Mucosa of rectum (tissue), 2 donors: ENCODE results near the gene RNF123.

Experiments used
- H3K27ac ChIP-seq, 2 donors: one replicate each; pipeline ENCODE4 v1.7.0; 2013; ENCODE audit warnings: inconsistent platforms in 2 of 2, low read depth in 2 of 2, low read length in 2 of 2
- H3K27me3 ChIP-seq, 2 donors: one replicate each; pipeline ENCODE4 v1.7.0; 2013; ENCODE audit warnings: low read length in 2 of 2; ENCODE audit not compliant: control insufficient read depth in 2 of 2, insufficient read depth in 2 of 2
- H3K36me3 ChIP-seq, 2 donors: one replicate each; pipeline ENCODE4 v1.7.0; 2013; ENCODE audit warnings: low read length in 2 of 2; ENCODE audit not compliant: control insufficient read depth in 2 of 2, insufficient read depth in 2 of 2
- H3K4me1 ChIP-seq, 2 donors: one replicate each; pipeline ENCODE4 v1.7.0; 2013; ENCODE audit warnings: low read length in 2 of 2, mild to moderate bottlenecking in 1 of 2; ENCODE audit not compliant: control insufficient read depth in 2 of 2, insufficient read depth in 2 of 2
- H3K4me3 ChIP-seq, 2 donors: one replicate each; pipeline ENCODE4 v1.7.0; 2013; ENCODE audit warnings: low read length in 2 of 2
- H3K9ac ChIP-seq, 2 donors: one replicate each; pipeline ENCODE4 v1.7.0; 2013; ENCODE audit warnings: low read length in 2 of 2, low read depth in 1 of 2, mild to moderate bottlenecking in 1 of 2
- H3K9me3 ChIP-seq, 2 donors: one replicate each; pipeline ENCODE4 v1.7.0; 2013; ENCODE audit warnings: low read length in 2 of 2; ENCODE audit not compliant: control insufficient read depth in 2 of 2
- donor health status: healthy.
- donor health status: Normal muscosa, but diverticular disease.

The RNF123 gene

GRCh38 chr3:49689046-49689907 is at the start of gene RNF123, which contains the start of gene MST1:
Gene RNF123 (plus strand): TSS chr3:49689557. CDS start chr3:49691166, 1,609 bp downstream.
Gene MST1 (minus strand): TSS chr3:49689474. CDS start chr3:49688691, 783 bp downstream.
- no peaks in the 10 kb centered on the region for H3K27me3 ChIP-seq
- H3K4me1 ChIP-seq: peaks cover 11 to 20% of the 10 kb centered on the region in 2 donors
- H3K27ac ChIP-seq: peak within 1 kb of the TSS; percentile 70 to 75

GRCh38 chr3:49641292-49641691 is 48.1 kb upstream of the RNF123 start:
- H3K27me3 ChIP-seq: no peaks in the 10 kb centered on the region
- no peaks in the 10 kb centered on the region for H3K36me3 ChIP-seq
- no peak overlapping the region for H3K9ac ChIP-seq
- H3K9me3 ChIP-seq: no peaks in the 10 kb centered on the region
- H3K4me1 ChIP-seq: no peaks in the 10 kb centered on the region
- H3K4me3 ChIP-seq: no peak overlapping the region
- no peak overlapping the region for H3K27ac ChIP-seq

More at GRCh38 chr3:49689046-49689907, at the start of gene RNF123, which contains the start of gene MST1:
- peaks cover 0 to under 1% of the 10 kb centered on the region in 2 donors for H3K36me3 ChIP-seq
- no peaks in the 10 kb centered on the region for H3K9me3 ChIP-seq
- H3K9ac ChIP-seq: peak within 1 kb of the TSS; percentile 84 to 86
- H3K4me3 ChIP-seq: peak within 1 kb of the TSS; percentile 91 to 97

- H3K9me3 ChIP-seq: no peaks in the 10 kb centered on the region
- no peaks in the 10 kb centered on the region for H3K36me3 ChIP-seq
- H3K9ac ChIP-seq: no peak overlapping the region
- H3K27ac ChIP-seq: no peak overlapping the region
- H3K4me3 ChIP-seq: no peak overlapping the region
- H3K4me1 ChIP-seq: no peaks in the 10 kb centered on the region
- H3K27me3 ChIP-seq: no peaks in the 10 kb centered on the region
These were observed 47.2 kb upstream of the RNF123 start for GRCh38 chr3:49641921-49642707.

GRCh38 chr3:49642708-49643145 is 46.6 kb upstream of the RNF123 start:
- no peaks in the 10 kb centered on the region for H3K9me3 ChIP-seq
- H3K27me3 ChIP-seq: no peaks in the 10 kb centered on the region
- no peaks in the 10 kb centered on the region for H3K4me1 ChIP-seq
- no peak overlapping the region for H3K9ac ChIP-seq
- no peak overlapping the region for H3K4me3 ChIP-seq
- no peaks in the 10 kb centered on the region for H3K36me3 ChIP-seq
- no peak overlapping the region for H3K27ac ChIP-seq

GRCh38 chr3:49644684-49645083 is 44.7 kb upstream of the RNF123 start:
- no peaks in the 10 kb centered on the region for H3K9me3 ChIP-seq
- H3K36me3 ChIP-seq: no peaks in the 10 kb centered on the region
- H3K9ac ChIP-seq: no peak overlapping the region
- H3K4me1 ChIP-seq: no peaks in the 10 kb centered on the region
- no peaks in the 10 kb centered on the region for H3K27me3 ChIP-seq
- H3K4me3 ChIP-seq: no peak overlapping the region
- H3K27ac ChIP-seq: no peak overlapping the region

- H3K36me3 ChIP-seq: no peaks in the 10 kb centered on the region
- no peaks in the 10 kb centered on the region for H3K9me3 ChIP-seq
These were observed 43.1 kb upstream of the RNF123 start for GRCh38 chr3:49646236-49646635.

GRCh38 chr3:49647741-49648140 is 41.6 kb upstream of the RNF123 start:
- H3K27me3 ChIP-seq: no peaks in the 10 kb centered on the region
- H3K9ac ChIP-seq: no peak overlapping the region
- no peaks in the 10 kb centered on the region for H3K4me1 ChIP-seq
- no peak overlapping the region for H3K27ac ChIP-seq
- H3K4me3 ChIP-seq: no peak overlapping the region
- H3K9me3 ChIP-seq: no peaks in the 10 kb centered on the region
- no peaks in the 10 kb centered on the region for H3K36me3 ChIP-seq

More at GRCh38 chr3:49646236-49646635, 43.1 kb upstream of the RNF123 start:
- H3K4me1 ChIP-seq: no peaks in the 10 kb centered on the region
- no peak overlapping the region for H3K9ac ChIP-seq
- H3K27me3 ChIP-seq: no peaks in the 10 kb centered on the region
- no peak overlapping the region for H3K27ac ChIP-seq
- no peak overlapping the region for H3K4me3 ChIP-seq

- Histone ChIP-seq H3K27ac (no peak overlapping the region), H3K9ac (no peak overlapping the region), H3K9me3 (no peaks in the 10 kb centered on the region), H3K36me3 (no peaks in the 10 kb centered on the region), H3K4me1 (no peaks in the 10 kb centered on the region), H3K27me3 (no peaks in the 10 kb centered on the region), H3K4me3 (no peak overlapping the region)
These were observed 40.9 kb upstream of the RNF123 start for GRCh38 chr3:49648354-49649019.

- no peaks in the 10 kb centered on the region for H3K27me3 ChIP-seq
- H3K4me3 ChIP-seq: no peak overlapping the region
- H3K36me3 ChIP-seq: no peaks in the 10 kb centered on the region
- H3K27ac ChIP-seq: no peak overlapping the region
- H3K4me1 ChIP-seq: no peaks in the 10 kb centered on the region
- no peaks in the 10 kb centered on the region for H3K9me3 ChIP-seq
- H3K9ac ChIP-seq: no peak overlapping the region
These were observed 39.8 kb upstream of the RNF123 start for GRCh38 chr3:49649576-49649975.
